ENCODE results near the gene NCAPD2. TPM values are rescaled to one million over a fixed set of nuclear protein-coding genes. Genes with fewer than 3 reads are reported as not detected.

Gene NCAPD2
- 49.8 to 66.2 TPM (median 58.4 TPM) in 5 replicates for total RNA-seq (2022; extraction: Qiagen RNA extraction; ENCODE audit: low read depth)

GRCh38 chr12:6493497-6494257 lies at the start of gene NCAPD2:
Gene NCAPD2, plus strand, starts transcription at chr12:6494102. Its CDS starts 997 bp downstream, at chr12:6495099.

GRCh38 chr12:6444704-6445688 lies 48.9 kb upstream of the NCAPD2 start, which contains the start of gene CD27:
Gene CD27, plus strand, starts transcription at chr12:6444955. Its CDS starts 141 bp downstream, at chr12:6445096.

GRCh38 chr12:6451348-6452244 lies 42.3 kb upstream of the NCAPD2 start, which contains the start of gene TAPBPL:
Gene TAPBPL, plus strand, starts transcription at chr12:6452042. Its CDS starts 207 bp downstream, at chr12:6452249.

GRCh38 chr12:6470375-6471163 lies 23.3 kb upstream of the NCAPD2 start, which contains the start of gene VAMP1:
Gene VAMP1, minus strand, starts transcription at chr12:6470677. Its CDS starts 146 bp downstream, at chr12:6470531.

GRCh38 chr12:6492838-6493496 lies 935 bp upstream of the NCAPD2 start, which contains the start of gene MRPL51:
Gene MRPL51, minus strand, starts transcription at chr12:6493262. Its CDS starts 126 bp downstream, at chr12:6493136.

GRCh38 chr12:6533923-6534694 lies 40.2 kb downstream of the NCAPD2 start, which contains the start of gene GAPDH:
Gene GAPDH, plus strand, starts transcription at chr12:6534517. Its CDS starts 316 bp downstream, at chr12:6534833.

Other genes with a start within 250 kb of the NCAPD2 start
- 0.23 to 0.64 TPM (median 0.38 TPM) in 5 replicates for gene PLEKHG6, start 183.4 kb upstream of the NCAPD2 start, total RNA-seq (2022; extraction: Qiagen RNA extraction; ENCODE audit: low read depth)
- 393 to 727 TPM (median 502 TPM) in 5 replicates for gene TNFRSF1A, start 152.0 kb upstream of the NCAPD2 start, total RNA-seq (2022; extraction: Qiagen RNA extraction; ENCODE audit: low read depth)
- gene SCNN1A, start 118.5 kb upstream of the NCAPD2 start, total RNA-seq (2022; extraction: Qiagen RNA extraction; ENCODE audit: low read depth) = 12.4 to 15.8 TPM (median 13.7 TPM) in 5 replicates
- gene LTBR, start 109.9 kb upstream of the NCAPD2 start, total RNA-seq (2022; extraction: Qiagen RNA extraction; ENCODE audit: low read depth) = 190 to 234 TPM (median 229 TPM) in 5 replicates
- gene CD27, start 49.1 kb upstream of the NCAPD2 start, total RNA-seq (2022; extraction: Qiagen RNA extraction; ENCODE audit: low read depth) = not detected in 5 replicates
- gene TAPBPL, start 42.1 kb upstream of the NCAPD2 start, total RNA-seq (2022; extraction: Qiagen RNA extraction; ENCODE audit: low read depth) = 3.3 to 4.7 TPM (median 3.8 TPM) in 5 replicates
- 9.8 to 12.0 TPM (median 11.0 TPM) in 5 replicates for gene VAMP1, start 23.4 kb upstream of the NCAPD2 start, total RNA-seq (2022; extraction: Qiagen RNA extraction; ENCODE audit: low read depth)
- 293 to 351 TPM (median 319 TPM) in 5 replicates for gene MRPL51, start 840 bp upstream of the NCAPD2 start, total RNA-seq (2022; extraction: Qiagen RNA extraction; ENCODE audit: low read depth)
- 6,831 to 9,120 TPM (median 8,658 TPM) in 5 replicates for gene GAPDH, start 40.4 kb downstream of the NCAPD2 start, total RNA-seq (2022; extraction: Qiagen RNA extraction; ENCODE audit: low read depth)
- gene IFFO1, start 61.9 kb downstream of the NCAPD2 start, total RNA-seq (2022; extraction: Qiagen RNA extraction; ENCODE audit: low read depth) = 1.9 to 3.4 TPM (median 2.1 TPM) in 5 replicates
- gene NOP2, start 74.2 kb downstream of the NCAPD2 start, total RNA-seq (2022; extraction: Qiagen RNA extraction; ENCODE audit: low read depth) = 96.4 to 107 TPM (median 104 TPM) in 5 replicates
- gene CHD4, start 113.3 kb downstream of the NCAPD2 start, total RNA-seq (2022; extraction: Qiagen RNA extraction; ENCODE audit: low read depth) = 64.0 to 70.4 TPM (median 64.3 TPM) in 5 replicates
- 0.55 to 0.97 TPM (median 0.65 TPM) in 5 replicates for gene LPAR5, start 141.9 kb downstream of the NCAPD2 start, total RNA-seq (2022; extraction: Qiagen RNA extraction; ENCODE audit: low read depth)
- gene ACRBP, start 153.3 kb downstream of the NCAPD2 start, total RNA-seq (2022; extraction: Qiagen RNA extraction; ENCODE audit: low read depth) = 0.19 to 0.24 TPM (median 0.19 TPM) in 3 of 5 replicates, not detected in the others
- 11.2 to 16.5 TPM (median 14.6 TPM) in 5 replicates for gene ING4, start 169.0 kb downstream of the NCAPD2 start, total RNA-seq (2022; extraction: Qiagen RNA extraction; ENCODE audit: low read depth)
- gene ZNF384, start 195.3 kb downstream of the NCAPD2 start, total RNA-seq (2022; extraction: Qiagen RNA extraction; ENCODE audit: low read depth) = 50.8 to 60.2 TPM (median 56.8 TPM) in 5 replicates
- gene PIANP, start 206.7 kb downstream of the NCAPD2 start, total RNA-seq (2022; extraction: Qiagen RNA extraction; ENCODE audit: low read depth) = 0.95 to 1.5 TPM (median 0.97 TPM) in 5 replicates
- gene COPS7A, start 229.9 kb downstream of the NCAPD2 start, total RNA-seq (2022; extraction: Qiagen RNA extraction; ENCODE audit: low read depth) = 48.9 to 55.9 TPM (median 52.8 TPM) in 5 replicates